Stimulated activated CD8-positive, alpha-beta memory T cell treated with anti-CD3 and anti-CD28 coated beads, Interleukin-4, amount 100 ng/mL, for 1 hour (primary cell): ENCODE measurements around the gene SLC66A2.
"Not testable (repeated sequence)": the region's sequence is repeated elsewhere in the genome, so short reads cannot be mapped to it uniquely, and the experiment has no call there.

Experiments used
- DNase-seq, 2 donors: peaks; one replicate each; pipeline ENCODE4 v3.0.0-alpha.2; 2020; ENCODE audit warnings: low read depth in 2 of 2, low spot score in 1 of 2

The SLC66A2 gene

GRCh38 chr18:79869591-79870300 is 81.7 kb downstream of the SLC66A2 start:
- DNase-seq = no peak

GRCh38 chr18:79868811-79869541 is 82.5 kb downstream of the SLC66A2 start:
- no peak for DNase-seq

- DNase-seq = no peak
Measured at GRCh38 chr18:79868168-79868784, 83.2 kb downstream of the SLC66A2 start.

GRCh38 chr18:79867666-79868065 is 83.8 kb downstream of the SLC66A2 start:
- no peak for DNase-seq

- no peak for DNase-seq
Measured at GRCh38 chr18:79866889-79867574, 84.4 kb downstream of the SLC66A2 start.

GRCh38 chr18:79865951-79866350 is 85.5 kb downstream of the SLC66A2 start:
- not testable (repeated sequence) for DNase-seq

- not testable (repeated sequence) for DNase-seq
Measured at GRCh38 chr18:79864955-79865354, 86.5 kb downstream of the SLC66A2 start.

GRCh38 chr18:79864006-79864725 is 87.3 kb downstream of the SLC66A2 start:
- no peak for DNase-seq

GRCh38 chr18:79863161-79864005 is 88.1 kb downstream of the SLC66A2 start:
- DNase-seq = no peak

- no peak for DNase-seq
Measured at GRCh38 chr18:79862562-79862961, 88.9 kb downstream of the SLC66A2 start.

- no peak for DNase-seq
Measured at GRCh38 chr18:79861687-79862086, 89.8 kb downstream of the SLC66A2 start.

GRCh38 chr18:79859314-79859713 is 92.1 kb downstream of the SLC66A2 start:
- no peak for DNase-seq

GRCh38 chr18:79857082-79857671 is 94.3 kb downstream of the SLC66A2 start:
- DNase-seq = no peak

GRCh38 chr18:79856119-79857007 is 95.1 kb downstream of the SLC66A2 start:
- no peak for DNase-seq

GRCh38 chr18:79855147-79855933 is 96.1 kb downstream of the SLC66A2 start:
- no peak for DNase-seq

GRCh38 chr18:79853993-79854364 is 97.5 kb downstream of the SLC66A2 start:
- DNase-seq = no peak

- DNase-seq = no peak
Measured at GRCh38 chr18:79853303-79853992, 98.0 kb downstream of the SLC66A2 start.
